Mucosa of descending colon (tissue), 3 donors: ENCODE data around the gene PLEKHO2. TPM values are rescaled to one million over a fixed set of nuclear protein-coding genes. Genes with fewer than 3 reads are reported as not detected.

Source experiments
- ATAC-seq: fragments of 200-7000 bp; cut with Tn5 transposase; one replicate; pipeline ENCODE4 v1.9.1; 2020; ENCODE audit warnings: mild to moderate bottlenecking, moderate library complexity
- DNase-seq, 3 donors: peaks; one replicate each; pipeline ENCODE4 v3.0.0-alpha.2; 2020
- H3K36me3 ChIP-seq: fragments of 200-600 bp; one replicate; pipeline ENCODE4 v1.8.0; 2021; ENCODE audit warnings: low read depth, mild to moderate bottlenecking
- H3K4me1 ChIP-seq: fragments of 200-600 bp; one replicate; pipeline ENCODE4 v1.8.0; 2021; ENCODE audit warnings: low read depth, mild to moderate bottlenecking
- H3K4me3 ChIP-seq: fragments of 200-600 bp; one replicate; pipeline ENCODE4 v1.8.0; 2021; ENCODE audit warnings: mild to moderate bottlenecking
- H3K9me3 ChIP-seq: fragments of 200-600 bp; one replicate; pipeline ENCODE4 v1.8.0; 2021; ENCODE audit warnings: mild to moderate bottlenecking
- intact Hi-C, 2 donors: fragments of 100-400 bp; cut with DNase I in 1 of 2; cut with micrococcal nuclease in 1 of 2; formaldehyde crosslinking; loops; one replicate each; pipeline versions ENCODE4 v1.11.0 to v1.11.1; 2022; cut with DNase I, micrococcal nuclease
- total RNA-seq, 3 donors: library from RNA; stranded (reverse); fragmentation: NEBNext Ultra II Directional in 2 of 3; extraction: Animal tissue kit (Norgen Biotek cat#: 25700) in 2 of 3; gene quantifications; one replicate each; pipeline versions ENCODE4 v1.2.1 to v1.2.4, GENCODE V29; 2021 to 2023
- TF ChIP-seq, protein P1 (sequence below): fragments of 200-600 bp; IDR thresholded peaks from one replicate; pipeline ENCODE4 v1.8.0; 2022; ENCODE audit warnings: antibody characterized with exemption, mild to moderate bottlenecking
- donor health status: DM: no; HTN: no; CAD: no; lungs with moderate emphysema.
- donor health status: DM: no; HTN: no; CAD: no.
- donor health status: DM: no; HTN: yes; CAD: no.

PLEKHO2 gene
- total RNA-seq, 3 donors from 2014 or later, result 5.8 to 38.9 (median 15.9) TPM

DNA sequence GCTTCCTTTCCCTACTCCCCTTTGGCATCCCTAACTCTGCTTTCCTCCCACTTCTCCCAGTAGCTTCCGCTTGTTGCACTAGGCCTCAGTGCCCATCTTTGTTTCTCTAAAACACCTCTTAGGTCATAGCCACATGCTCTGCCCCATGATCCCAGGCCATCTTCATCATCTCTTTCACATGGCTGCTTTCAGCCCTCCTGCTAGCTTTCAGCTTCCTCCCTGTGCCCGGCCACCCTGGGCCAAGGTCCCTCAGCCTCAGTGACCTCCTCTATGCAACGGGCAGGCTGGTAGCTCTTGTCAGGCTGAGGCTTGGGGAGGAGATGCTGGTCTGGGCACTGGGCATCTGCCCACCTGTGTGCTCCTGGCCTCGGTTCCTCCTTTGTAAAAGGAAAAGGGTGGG lies 2.3 kb downstream of the PLEKHO2 start:
- Histone ChIP-seq H3K36me3 (no peaks in the 10 kb centered on the region), H3K9me3 (no peaks in the 10 kb centered on the region), H3K4me3 (no peak overlapping the region), H3K4me1 (peaks cover 6% of the 10 kb centered on the region)
- ATAC-seq (no peak), DNase-seq (no peak)
- TF ChIP-seq, protein P1, sequence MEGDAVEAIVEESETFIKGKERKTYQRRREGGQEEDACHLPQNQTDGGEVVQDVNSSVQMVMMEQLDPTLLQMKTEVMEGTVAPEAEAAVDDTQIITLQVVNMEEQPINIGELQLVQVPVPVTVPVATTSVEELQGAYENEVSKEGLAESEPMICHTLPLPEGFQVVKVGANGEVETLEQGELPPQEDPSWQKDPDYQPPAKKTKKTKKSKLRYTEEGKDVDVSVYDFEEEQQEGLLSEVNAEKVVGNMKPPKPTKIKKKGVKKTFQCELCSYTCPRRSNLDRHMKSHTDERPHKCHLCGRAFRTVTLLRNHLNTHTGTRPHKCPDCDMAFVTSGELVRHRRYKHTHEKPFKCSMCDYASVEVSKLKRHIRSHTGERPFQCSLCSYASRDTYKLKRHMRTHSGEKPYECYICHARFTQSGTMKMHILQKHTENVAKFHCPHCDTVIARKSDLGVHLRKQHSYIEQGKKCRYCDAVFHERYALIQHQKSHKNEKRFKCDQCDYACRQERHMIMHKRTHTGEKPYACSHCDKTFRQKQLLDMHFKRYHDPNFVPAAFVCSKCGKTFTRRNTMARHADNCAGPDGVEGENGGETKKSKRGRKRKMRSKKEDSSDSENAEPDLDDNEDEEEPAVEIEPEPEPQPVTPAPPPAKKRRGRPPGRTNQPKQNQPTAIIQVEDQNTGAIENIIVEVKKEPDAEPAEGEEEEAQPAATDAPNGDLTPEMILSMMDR, result no peak
- intact Hi-C loops, result no loop called here

DNA sequence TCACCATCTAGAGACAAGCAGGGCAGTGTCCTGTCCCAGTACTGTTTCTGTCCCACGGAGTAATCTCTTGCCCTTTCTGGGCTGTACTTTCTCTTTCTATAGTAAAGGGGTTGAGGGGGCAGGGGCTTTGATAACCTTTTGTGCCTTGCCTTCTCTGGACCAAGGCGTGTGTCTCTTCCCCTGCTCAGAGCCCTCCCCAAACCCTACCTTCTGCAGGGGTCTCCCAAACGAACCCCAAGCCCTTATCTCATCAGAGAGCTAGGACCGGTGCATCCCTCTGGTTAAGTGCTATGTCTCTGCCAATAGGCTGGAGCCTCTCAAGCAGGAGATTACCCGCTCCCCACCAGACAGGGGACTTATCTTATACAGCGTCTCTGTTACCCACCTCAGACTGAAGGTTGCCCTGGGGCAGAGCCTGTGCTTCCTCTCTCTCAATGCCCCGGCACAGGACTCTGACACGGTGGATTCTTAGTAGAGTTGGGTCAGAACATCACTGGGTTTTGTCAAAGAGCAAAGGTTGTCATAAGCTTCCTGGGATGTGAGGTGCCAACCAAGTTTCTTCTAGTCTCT lies 2.9 kb downstream of the PLEKHO2 start:
- intact Hi-C loops, result no loop called here
- Histone ChIP-seq H3K36me3 (no peaks in the 10 kb centered on the region), H3K4me1 (peaks cover 6% of the 10 kb centered on the region), H3K4me3 (no peak overlapping the region), H3K9me3 (no peaks in the 10 kb centered on the region)
- TF ChIP-seq, protein P1, result no peak
- ATAC-seq, result no peak
- DNase-seq, result peak in 1 of 3 donors; percentile 1

DNA sequence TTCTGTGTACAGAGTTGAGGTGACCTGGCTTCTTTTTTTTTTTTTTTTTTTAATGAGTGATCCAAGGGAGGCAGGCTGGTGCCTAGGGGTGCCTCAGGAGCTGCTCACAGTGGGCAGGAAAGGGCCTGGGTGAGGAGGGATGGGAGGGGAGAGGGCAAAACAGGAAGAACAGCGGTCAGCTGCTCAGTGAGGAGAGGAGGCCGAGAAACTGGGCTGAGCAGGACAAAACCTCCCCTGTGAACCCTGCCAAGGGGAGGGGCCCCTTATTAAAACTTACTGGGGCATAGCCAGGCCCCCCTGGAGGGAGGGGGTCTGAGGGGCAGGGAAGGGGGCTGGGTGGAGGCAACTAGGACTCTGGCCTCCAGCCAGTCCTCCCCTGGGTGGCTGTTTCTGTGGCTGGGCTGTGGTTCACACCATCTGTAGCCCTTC lies 3.5 kb downstream of the PLEKHO2 start:
- H3K4me1 ChIP-seq, result peaks cover 6% of the 10 kb centered on the region
- H3K36me3 ChIP-seq, result no peaks in the 10 kb centered on the region
- TF ChIP-seq, protein P1, result no peak
- no peak overlapping the region for H3K4me3 ChIP-seq
- peak; percentile 45 to 66 (median 46) for DNase-seq
- ATAC-seq, result no peak
- no peaks in the 10 kb centered on the region for H3K9me3 ChIP-seq
- intact Hi-C loops, result no loop called here

DNA sequence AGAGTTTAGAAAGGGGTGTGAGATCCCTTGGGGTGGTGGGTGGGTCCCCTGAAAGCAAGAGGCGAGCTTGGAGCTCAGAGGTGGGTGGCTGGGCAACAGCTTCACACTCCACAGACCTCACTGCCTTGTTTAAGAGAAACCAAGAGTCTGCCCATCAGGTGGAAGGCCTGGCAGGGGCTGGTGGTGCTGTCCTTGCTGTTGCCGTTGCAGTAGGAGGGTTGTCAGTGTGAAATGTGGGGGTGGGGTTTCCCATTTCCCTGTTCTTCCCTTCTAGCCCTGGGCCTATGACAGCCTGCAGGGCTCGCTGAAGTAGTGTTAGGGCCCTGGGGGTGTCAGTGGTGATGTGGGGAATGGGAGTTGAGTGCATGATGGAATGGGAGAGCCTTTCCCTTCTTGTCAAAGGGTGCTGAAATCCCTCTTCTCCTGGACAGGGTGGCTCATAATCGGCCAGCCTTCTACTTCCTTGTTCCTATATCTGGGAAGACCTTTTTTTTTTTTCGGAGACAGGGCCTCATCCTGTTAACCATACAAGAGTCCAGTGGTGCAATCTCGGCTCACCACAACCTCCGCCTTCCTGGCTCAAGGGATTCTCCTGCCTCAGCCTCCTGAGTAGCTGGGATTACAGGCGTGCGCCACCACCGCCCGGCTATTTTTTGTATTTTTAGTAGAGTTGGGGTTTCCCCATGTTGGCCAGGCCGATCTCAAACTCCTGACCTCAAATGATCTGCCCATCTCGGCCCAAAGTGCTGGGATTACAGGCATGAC lies 4.3 kb downstream of the PLEKHO2 start:
- Histone ChIP-seq H3K9me3 (no peaks in the 10 kb centered on the region), H3K4me3 (no peak overlapping the region), H3K36me3 (no peaks in the 10 kb centered on the region), H3K4me1 (peaks cover 10% of the 10 kb centered on the region)
- intact Hi-C loops, result no loop called here
- ATAC-seq (no peak), DNase-seq (peak in 1 of 3 donors; percentile 19)
- TF ChIP-seq, protein P1, result no peak

DNA sequence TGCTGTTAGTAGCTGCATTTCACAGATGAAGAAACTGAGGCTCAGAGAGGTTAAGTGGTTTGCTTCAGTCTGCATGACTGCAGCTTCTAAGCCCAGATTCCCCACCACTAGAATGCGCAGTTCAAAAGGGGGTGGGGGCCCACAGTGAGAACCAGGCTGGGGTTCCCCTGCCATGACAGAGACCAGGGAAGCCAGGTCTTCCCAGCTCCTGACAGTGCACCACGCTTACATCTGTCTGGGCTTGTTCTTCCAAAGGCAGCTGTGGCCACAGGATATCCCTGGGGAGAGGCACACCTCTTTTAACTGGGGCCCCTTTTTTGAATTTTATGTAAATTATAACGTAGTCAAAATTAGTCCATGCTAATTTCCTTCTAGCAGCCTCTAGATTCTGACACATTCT lies 5.3 kb downstream of the PLEKHO2 start:
- Histone ChIP-seq H3K4me3 (no peak overlapping the region), H3K36me3 (no peaks in the 10 kb centered on the region), H3K4me1 (peaks cover 13% of the 10 kb centered on the region), H3K9me3 (no peaks in the 10 kb centered on the region)
- intact Hi-C loops, result no loop called here
- peak in 1 of 3 donors; percentile 18 for DNase-seq
- ATAC-seq, result no peak
- TF ChIP-seq, protein P1, result no peak
